IMR-90 (cell line): Measurements from ENCODE around the gene GRID1.

Source experiments
- BHLHE40 ChIP-seq: fragments of 150-350 bp; IDR thresholded peaks from 2 replicates; pipeline ENCODE4 v1.6.1; 2016; ENCODE audit warnings: mild to moderate bottlenecking, low read depth, low read length
- CHD1 ChIP-seq: IDR thresholded peaks from 2 replicates; pipeline ENCODE4 v1.6.1; 2012; ENCODE audit warnings: low read depth, low read length, improper control_type of control experiment
- ELK1 ChIP-seq: fragments of 150-350 bp; IDR thresholded peaks from 2 replicates; pipeline ENCODE4 v1.6.1; 2016; ENCODE audit warnings: low read depth, mild to moderate bottlenecking, low read length, moderate library complexity, borderline replicate concordance
- FOS ChIP-seq: fragments of 150-350 bp; IDR thresholded peaks from 2 replicates; pipeline ENCODE4 v1.6.1; 2016; ENCODE audit warnings: low read depth, low read length
- MAFK ChIP-seq: IDR thresholded peaks from 2 replicates; pipeline ENCODE4 v1.6.1; 2012; ENCODE audit warnings: low read depth, low read length, improper control_type of control experiment
- TF ChIP-seq, protein P1 (sequence below): conservative IDR thresholded peaks from 2 replicates; pipeline ENCODE4 v1.5.1; 2012; ENCODE audit warnings: mild to moderate bottlenecking, low read depth, low read length, improper control_type of control experiment

GRCh38 chr10:86221442-86222335 lies 144.9 kb downstream of the GRID1 start:
- TF ChIP-seq, protein P1, sequence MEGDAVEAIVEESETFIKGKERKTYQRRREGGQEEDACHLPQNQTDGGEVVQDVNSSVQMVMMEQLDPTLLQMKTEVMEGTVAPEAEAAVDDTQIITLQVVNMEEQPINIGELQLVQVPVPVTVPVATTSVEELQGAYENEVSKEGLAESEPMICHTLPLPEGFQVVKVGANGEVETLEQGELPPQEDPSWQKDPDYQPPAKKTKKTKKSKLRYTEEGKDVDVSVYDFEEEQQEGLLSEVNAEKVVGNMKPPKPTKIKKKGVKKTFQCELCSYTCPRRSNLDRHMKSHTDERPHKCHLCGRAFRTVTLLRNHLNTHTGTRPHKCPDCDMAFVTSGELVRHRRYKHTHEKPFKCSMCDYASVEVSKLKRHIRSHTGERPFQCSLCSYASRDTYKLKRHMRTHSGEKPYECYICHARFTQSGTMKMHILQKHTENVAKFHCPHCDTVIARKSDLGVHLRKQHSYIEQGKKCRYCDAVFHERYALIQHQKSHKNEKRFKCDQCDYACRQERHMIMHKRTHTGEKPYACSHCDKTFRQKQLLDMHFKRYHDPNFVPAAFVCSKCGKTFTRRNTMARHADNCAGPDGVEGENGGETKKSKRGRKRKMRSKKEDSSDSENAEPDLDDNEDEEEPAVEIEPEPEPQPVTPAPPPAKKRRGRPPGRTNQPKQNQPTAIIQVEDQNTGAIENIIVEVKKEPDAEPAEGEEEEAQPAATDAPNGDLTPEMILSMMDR: no peak
- no peak for TF ChIP-seq BHLHE40
- TF ChIP-seq FOS: no peak
- TF ChIP-seq MAFK: no peak
- no peak for TF ChIP-seq ELK1
- TF ChIP-seq CHD1: no peak
